ENCODE measurements around the gene CRADD.

The CRADD gene

GRCh38 chr12:93895089-93895445 lies 217.9 kb downstream of the CRADD start:
- no peak for DNase-seq (ENCODE audit: low spot score)

- DNase-seq (ENCODE audit: low spot score): no peak
Observed at GRCh38 chr12:93896427-93896826, 219.3 kb downstream of the CRADD start.

GRCh38 chr12:93896952-93897351 lies 219.8 kb downstream of the CRADD start:
- no peak for DNase-seq (ENCODE audit: low spot score)

GRCh38 chr12:93901739-93902138 lies 224.6 kb downstream of the CRADD start:
- DNase-seq (ENCODE audit: low spot score): no peak

GRCh38 chr12:93902192-93902591 lies 225.0 kb downstream of the CRADD start:
- no peak for DNase-seq (ENCODE audit: low spot score)

GRCh38 chr12:93902736-93903562 lies 225.8 kb downstream of the CRADD start:
- no peak for DNase-seq (ENCODE audit: low spot score)

- no peak for DNase-seq (ENCODE audit: low spot score)
Observed at GRCh38 chr12:93904124-93904523, 226.9 kb downstream of the CRADD start.

- DNase-seq (ENCODE audit: low spot score): no peak
Observed at GRCh38 chr12:93908264-93908663, 231.1 kb downstream of the CRADD start.

- no peak for DNase-seq (ENCODE audit: low spot score)
Observed at GRCh38 chr12:93908846-93909567, 231.8 kb downstream of the CRADD start.

- no peak for DNase-seq (ENCODE audit: low spot score)
Observed at GRCh38 chr12:93911396-93911795, 234.2 kb downstream of the CRADD start.

- no peak for DNase-seq (ENCODE audit: low spot score)
Observed at GRCh38 chr12:93912086-93912733, 235.0 kb downstream of the CRADD start.

- DNase-seq (ENCODE audit: low spot score): no peak
Observed at GRCh38 chr12:93913845-93914244, 236.7 kb downstream of the CRADD start.

GRCh38 chr12:93914281-93914680 lies 237.1 kb downstream of the CRADD start:
- DNase-seq (ENCODE audit: low spot score): no peak

- no peak for DNase-seq (ENCODE audit: low spot score)
Observed at GRCh38 chr12:93915411-93915810, 238.2 kb downstream of the CRADD start.

GRCh38 chr12:93916402-93916801 lies 239.2 kb downstream of the CRADD start:
- no peak for DNase-seq (ENCODE audit: low spot score)

GRCh38 chr12:93918262-93918661 lies 241.1 kb downstream of the CRADD start:
- no peak for DNase-seq (ENCODE audit: low spot score)

- no peak for DNase-seq (ENCODE audit: low spot score)
Observed at GRCh38 chr12:93918900-93919299, 241.7 kb downstream of the CRADD start.

- DNase-seq (ENCODE audit: low spot score): no peak
Observed at GRCh38 chr12:93921521-93921920, 244.3 kb downstream of the CRADD start.

- no peak for DNase-seq (ENCODE audit: low spot score)
Observed at GRCh38 chr12:93922583-93923006, 245.4 kb downstream of the CRADD start.

- no peak for DNase-seq (ENCODE audit: low spot score)
Observed at GRCh38 chr12:93924367-93924766, 247.2 kb downstream of the CRADD start.

GRCh38 chr12:93925585-93926205 lies 248.5 kb downstream of the CRADD start:
- DNase-seq (ENCODE audit: low spot score): no peak

GRCh38 chr12:93926237-93926636 lies 249.1 kb downstream of the CRADD start:
- no peak for DNase-seq (ENCODE audit: low spot score)
